IPS-20b (cell line): ENCODE measurements around the gene RILPL1.
"Not testable (repeated sequence)": the region's sequence is repeated elsewhere in the genome, so short reads cannot be mapped to it uniquely, and the experiment has no call there.

Experiments used
- H3K27ac ChIP-seq: one replicate; pipeline ENCODE4 v1.5.1; 2013; ENCODE audit warnings: low read length
- H3K27me3 ChIP-seq: 2 replicates; pipeline ENCODE4 v1.6.1; 2013; ENCODE audit warnings: mild to moderate bottlenecking, low read length, inconsistent platforms; ENCODE audit not compliant: insufficient read depth
- H3K36me3 ChIP-seq: 2 replicates; pipeline ENCODE4 v1.6.1; 2013; ENCODE audit warnings: low read depth, mild to moderate bottlenecking, inconsistent platforms, low read length, moderate library complexity; ENCODE audit not compliant: insufficient read depth
- H3K4me1 ChIP-seq: 2 replicates; pipeline ENCODE4 v1.6.1; 2013; ENCODE audit warnings: mild to moderate bottlenecking, control low read depth, inconsistent platforms, low read length, moderate library complexity; ENCODE audit not compliant: insufficient read depth
- H3K4me3 ChIP-seq: 2 replicates; pipeline ENCODE4 v1.5.1; 2013; ENCODE audit warnings: mild to moderate bottlenecking, low read length, inconsistent platforms
- H3K9ac ChIP-seq: 2 replicates; pipeline ENCODE4 v1.6.1; 2013; ENCODE audit warnings: low read depth, mild to moderate bottlenecking, inconsistent platforms, low read length, moderate library complexity
- H3K9me3 ChIP-seq: 2 replicates; pipeline ENCODE4 v1.6.1; 2013; ENCODE audit warnings: mild to moderate bottlenecking, low read depth, low read length, inconsistent platforms; ENCODE audit not compliant: insufficient read depth

RILPL1 gene

DNA sequence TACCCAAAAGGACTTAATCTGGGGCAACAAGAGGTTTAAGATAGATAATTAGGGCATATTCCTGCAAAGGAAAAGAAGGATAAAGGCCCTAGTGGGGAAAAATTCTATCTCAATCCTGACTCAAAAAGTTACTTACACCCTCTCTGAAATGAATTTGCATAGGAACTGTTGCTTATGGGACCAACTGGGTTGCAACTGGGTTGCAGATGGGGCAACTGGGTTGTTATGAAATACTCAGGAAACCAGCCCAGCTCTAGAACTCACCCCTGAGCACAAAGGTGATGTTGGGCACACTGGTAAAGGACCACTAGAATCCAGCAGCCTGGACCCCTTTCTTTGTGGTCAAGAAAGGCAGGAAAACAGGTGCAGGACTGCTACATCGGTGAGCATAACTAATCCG lies 17.2 kb upstream of the RILPL1 start:
- H3K27me3 ChIP-seq = no peaks in the 10 kb centered on the region
- H3K36me3 ChIP-seq = no peaks in the 10 kb centered on the region
- H3K9me3 ChIP-seq = no peaks in the 10 kb centered on the region
- H3K9ac ChIP-seq = no peak overlapping the region
- H3K27ac ChIP-seq = no peak overlapping the region
- no peaks in the 10 kb centered on the region for H3K4me1 ChIP-seq
- H3K4me3 ChIP-seq = no peak overlapping the region

DNA sequence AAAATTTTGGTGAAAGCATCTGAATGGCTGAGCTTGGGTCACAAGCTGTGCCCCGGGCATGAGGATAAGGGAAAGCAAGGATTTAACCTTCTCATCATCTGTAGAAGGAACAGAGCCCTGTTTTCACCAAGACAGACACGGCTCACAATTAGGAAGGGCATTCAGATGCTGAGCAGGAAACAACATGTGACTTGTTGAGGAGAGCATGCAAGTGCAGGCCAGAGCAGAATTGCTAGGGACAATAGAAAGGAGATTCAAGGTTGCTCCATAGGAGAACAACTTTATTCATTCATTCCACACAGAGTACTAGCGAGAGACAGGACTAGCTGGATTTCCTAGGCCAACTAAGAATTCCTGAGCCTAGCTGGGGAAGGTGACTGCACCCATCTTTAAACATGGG lies 14.6 kb upstream of the RILPL1 start:
- H3K36me3 ChIP-seq = no peaks in the 10 kb centered on the region
- no peak overlapping the region for H3K27ac ChIP-seq

DNA sequence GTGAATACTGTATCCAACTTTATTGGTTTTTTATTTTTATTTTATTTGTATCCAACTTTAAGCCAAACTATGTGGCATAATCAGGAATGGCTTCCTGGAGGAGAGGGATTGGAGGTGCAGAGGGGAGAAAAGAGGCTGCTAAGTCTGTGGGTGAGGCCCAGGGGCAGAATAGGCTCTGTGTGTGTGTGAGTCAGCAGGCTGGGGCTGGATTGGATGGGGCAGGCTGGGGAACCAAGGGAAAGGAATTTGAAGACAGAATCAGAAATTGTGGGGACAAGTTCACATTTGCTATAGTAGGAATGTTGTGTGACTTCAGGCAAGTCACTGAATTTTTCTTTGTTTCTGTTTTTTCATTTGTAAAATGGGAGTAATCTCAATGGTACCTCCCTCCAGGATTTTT lies 12.8 kb upstream of the RILPL1 start:
- no peak overlapping the region for H3K4me3 ChIP-seq
- H3K4me1 ChIP-seq = no peaks in the 10 kb centered on the region
- H3K27ac ChIP-seq = no peak overlapping the region
- H3K9me3 ChIP-seq = no peaks in the 10 kb centered on the region
- H3K27me3 ChIP-seq = no peaks in the 10 kb centered on the region
- no peak overlapping the region for H3K9ac ChIP-seq
- no peaks in the 10 kb centered on the region for H3K36me3 ChIP-seq

More for the DNA sequence above, 14.6 kb upstream of the RILPL1 start:
- no peaks in the 10 kb centered on the region for H3K9me3 ChIP-seq
- H3K27me3 ChIP-seq = no peaks in the 10 kb centered on the region
- H3K4me3 ChIP-seq = no peak overlapping the region
- no peaks in the 10 kb centered on the region for H3K4me1 ChIP-seq
- no peak overlapping the region for H3K9ac ChIP-seq

GRCh38 chr12:123543541-123543940 lies 10.0 kb upstream of the RILPL1 start:
- Histone ChIP-seq H3K4me3 (no peak overlapping the region), H3K9ac (no peak overlapping the region), H3K4me1 (no peaks in the 10 kb centered on the region), H3K27me3 (no peaks in the 10 kb centered on the region), H3K27ac (no peak overlapping the region), H3K36me3 (no peaks in the 10 kb centered on the region), H3K9me3 (no peaks in the 10 kb centered on the region)

DNA sequence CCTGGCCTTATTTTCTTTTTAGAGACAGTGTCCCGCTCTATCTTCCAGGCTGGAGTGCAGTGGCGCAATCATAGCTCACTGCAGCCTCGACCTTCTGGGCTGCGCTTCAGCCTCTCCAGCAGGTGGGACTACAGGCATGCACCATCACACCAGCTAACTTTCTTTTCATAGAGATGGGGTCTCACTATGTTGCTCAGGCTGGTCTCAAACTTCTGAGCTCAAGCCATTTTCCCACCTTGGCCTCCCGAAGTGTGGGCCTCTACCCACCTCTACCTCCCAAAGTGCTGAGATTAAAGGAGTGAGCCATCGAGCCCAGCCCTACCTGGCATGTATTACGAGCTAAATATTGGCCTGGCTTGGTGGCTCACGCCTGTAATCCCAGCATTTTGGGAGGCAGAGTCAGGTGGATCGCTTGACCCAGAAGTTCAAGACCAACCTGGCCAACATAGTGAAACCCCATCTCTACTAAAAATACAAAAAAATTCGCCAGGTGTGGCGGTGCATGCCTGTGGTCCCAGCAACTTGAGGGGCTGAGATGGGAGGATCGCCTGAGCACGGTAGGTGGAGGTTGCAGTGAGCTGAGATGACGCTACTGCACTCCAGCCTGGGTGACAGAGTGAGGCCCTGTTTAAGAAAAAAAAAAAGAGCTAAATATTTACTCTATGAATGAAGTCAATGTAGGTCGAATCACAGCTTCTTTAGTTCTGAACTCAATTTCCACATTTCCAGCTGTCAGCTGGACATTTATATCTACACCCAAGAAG lies 7.6 kb upstream of the RILPL1 start:
- Histone ChIP-seq H3K4me3 (no peak overlapping the region), H3K9ac (no peak overlapping the region), H3K9me3 (no peaks in the 10 kb centered on the region), H3K27ac (no peak overlapping the region), H3K36me3 (no peaks in the 10 kb centered on the region), H3K4me1 (no peaks in the 10 kb centered on the region), H3K27me3 (no peaks in the 10 kb centered on the region)

DNA sequence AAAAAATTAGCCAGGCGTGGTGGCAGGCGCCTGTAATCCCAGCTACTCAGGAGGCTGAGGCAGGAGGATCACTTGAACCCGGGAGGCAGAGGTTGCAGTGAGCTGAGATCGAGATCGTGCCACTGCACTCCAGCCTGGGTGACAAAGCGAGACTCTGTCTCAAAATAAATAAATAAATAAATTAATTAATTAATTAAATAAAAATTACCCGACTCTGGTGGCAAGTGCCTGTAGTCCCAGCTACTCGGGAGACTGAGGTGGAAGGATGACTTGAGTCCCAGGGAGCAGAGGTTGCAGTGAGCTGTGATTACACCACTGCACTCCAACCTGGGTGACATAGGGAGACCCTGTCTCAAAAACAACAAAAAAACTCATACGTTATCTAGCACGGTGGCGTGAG lies 2.4 kb upstream of the RILPL1 start:
- peaks cover 21% of the 10 kb centered on the region for H3K27me3 ChIP-seq
- H3K36me3 ChIP-seq, H3K9ac ChIP-seq, H3K4me3 ChIP-seq, H3K9me3 ChIP-seq, H3K27ac ChIP-seq, H3K4me1 ChIP-seq: not testable (repeated sequence)

GRCh38 chr12:123532808-123533649 lies 490 bp downstream of the RILPL1 start:
- Histone ChIP-seq H3K36me3 (no peaks in the 10 kb centered on the region), H3K4me1 (no peaks in the 10 kb centered on the region), H3K9me3 (no peaks in the 10 kb centered on the region), H3K4me3 (peak overlapping the region; percentile 73), H3K27ac (no peak overlapping the region), H3K9ac (no peak overlapping the region), H3K27me3 (peaks cover 21% of the 10 kb centered on the region)

DNA sequence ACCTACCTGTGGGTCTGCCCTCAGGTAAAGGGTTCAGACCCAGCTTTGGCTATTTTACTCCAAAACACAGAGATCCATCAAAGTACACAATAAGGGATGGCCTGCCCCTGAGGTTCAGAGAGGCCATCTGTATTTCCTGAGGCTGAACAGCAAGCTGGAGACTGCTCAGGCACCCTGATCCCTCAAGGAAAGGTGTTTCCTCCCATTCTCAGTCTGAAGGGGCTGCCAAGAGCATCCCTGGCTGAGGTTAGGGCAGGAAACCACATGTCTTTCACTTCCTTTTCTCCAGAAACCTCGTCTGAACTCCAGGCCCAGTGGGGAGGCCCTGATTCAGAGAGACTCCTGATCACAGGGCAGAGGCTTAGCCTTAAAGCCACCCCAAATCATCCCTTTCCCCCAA lies 1.5 kb downstream of the RILPL1 start:
- no peak overlapping the region for H3K4me3 ChIP-seq
- no peaks in the 10 kb centered on the region for H3K36me3 ChIP-seq
- H3K9ac ChIP-seq = no peak overlapping the region
- no peak overlapping the region for H3K27ac ChIP-seq
- H3K4me1 ChIP-seq = no peaks in the 10 kb centered on the region
- H3K9me3 ChIP-seq = no peaks in the 10 kb centered on the region
- peaks cover 21% of the 10 kb centered on the region for H3K27me3 ChIP-seq

GRCh38 chr12:123531091-123531490 lies 2.4 kb downstream of the RILPL1 start:
- no peaks in the 10 kb centered on the region for H3K4me1 ChIP-seq
- peaks cover 21% of the 10 kb centered on the region for H3K27me3 ChIP-seq
- no peak overlapping the region for H3K4me3 ChIP-seq
- H3K36me3 ChIP-seq = no peaks in the 10 kb centered on the region
- H3K9me3 ChIP-seq = no peaks in the 10 kb centered on the region
- H3K27ac ChIP-seq = no peak overlapping the region
- no peak overlapping the region for H3K9ac ChIP-seq

GRCh38 chr12:123530668-123531067 lies 2.9 kb downstream of the RILPL1 start:
- Histone ChIP-seq H3K4me3 (no peak overlapping the region), H3K4me1 (no peaks in the 10 kb centered on the region), H3K9ac (no peak overlapping the region)

DNA sequence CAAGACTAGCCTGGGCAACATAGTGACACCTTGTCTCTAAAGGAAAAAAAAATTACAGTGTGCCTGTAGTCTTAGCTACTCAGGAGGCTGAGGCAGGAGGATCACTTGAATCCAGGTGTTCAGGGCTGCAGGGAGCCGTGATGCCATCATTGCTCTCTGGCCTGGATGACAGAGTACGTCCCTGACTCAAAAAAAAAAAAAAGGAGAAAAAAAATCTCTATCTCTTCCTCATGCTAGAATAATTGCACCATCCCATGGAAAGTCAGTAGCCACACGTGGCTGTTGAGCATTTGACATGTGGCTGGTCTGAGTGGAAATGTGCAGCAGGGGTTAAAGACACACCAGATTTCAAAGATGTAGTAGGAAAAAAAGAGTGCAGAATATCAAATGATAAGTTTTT lies 3.8 kb downstream of the RILPL1 start:
- H3K27me3 ChIP-seq = peaks cover 18% of the 10 kb centered on the region
- H3K4me3 ChIP-seq = no peak overlapping the region
- H3K36me3 ChIP-seq = no peaks in the 10 kb centered on the region
- no peaks in the 10 kb centered on the region for H3K9me3 ChIP-seq
- H3K9ac ChIP-seq = no peak overlapping the region
- H3K27ac ChIP-seq = no peak overlapping the region
- no peaks in the 10 kb centered on the region for H3K4me1 ChIP-seq

More at GRCh38 chr12:123530668-123531067, 2.9 kb downstream of the RILPL1 start:
- H3K36me3 ChIP-seq = no peaks in the 10 kb centered on the region
- H3K27me3 ChIP-seq = peaks cover 21% of the 10 kb centered on the region
- H3K9me3 ChIP-seq = no peaks in the 10 kb centered on the region
- no peak overlapping the region for H3K27ac ChIP-seq

GRCh38 chr12:123528858-123529257 lies 4.7 kb downstream of the RILPL1 start:
- Histone ChIP-seq H3K9ac (no peak overlapping the region), H3K27me3 (peaks cover 13% of the 10 kb centered on the region), H3K4me1 (no peaks in the 10 kb centered on the region), H3K27ac (no peak overlapping the region), H3K9me3 (no peaks in the 10 kb centered on the region), H3K4me3 (no peak overlapping the region), H3K36me3 (no peaks in the 10 kb centered on the region; the same call in none of the 2 replicates)
